Right lobe of liver (tissue), 4 donors: ENCODE results near the gene FTSJ1.

Experiments
- CTCF ChIP-seq, 4 donors: fragments of 200-600 bp in 3 of 4; fragments of 450-650 bp in 1 of 4; IDR thresholded peaks; one replicate each; pipeline versions ENCODE4 v1.5.1 to v1.8.0; 2016 to 2022; ENCODE audit warnings: antibody characterized with exemption in 4 of 4, mild to moderate bottlenecking in 2 of 4
- POLR2A ChIP-seq: fragments of 450-650 bp; IDR thresholded peaks from one replicate; pipeline ENCODE4 v1.6.1; 2017; ENCODE audit warnings: antibody characterized with exemption, mild to moderate bottlenecking
- donor health status: DM: no; HTN: no; CAD: no.
- donor health status: DM: no; HTN: no; CAD: no.
- donor health status: DM: no; HTN: yes; CAD: no.

GRCh38 chrX:48522291-48522690 is 46.3 kb downstream of the FTSJ1 start:
- TF ChIP-seq CTCF (IDR thresholded peaks at IDR 0.05) (no peak), POLR2A (no peak)
